Tibial artery (tissue), 4 donors: ENCODE measurements around the gene FAM89A.
"Not testable (repeated sequence)": the region's sequence is repeated elsewhere in the genome, so short reads cannot be mapped to it uniquely, and the experiment has no call there.

ENCODE experiments used
- DNase-seq, 2 donors: peaks; one replicate each; pipeline ENCODE4 v3.0.0-alpha.2; 2019
- H3K27ac ChIP-seq, 2 donors: fragments of 200-600 bp; sonication (generic) in 1 of 2; 1 replicate in 1 of 2; 2 replicates in 1 of 2; pipeline ENCODE4 v1.5.1; 2018 to 2019; ENCODE audit warnings: mild to moderate bottlenecking in 1 of 2
- H3K27me3 ChIP-seq, 2 donors: fragments of 200-600 bp; sonication (generic) in 1 of 2; one replicate each; pipeline versions ENCODE4 v1.5.1 to v1.6.0; 2016 to 2019
- H3K36me3 ChIP-seq, 3 donors: fragments of 200-600 bp; sonication (generic) in 2 of 3; one replicate each; pipeline ENCODE4 v1.5.1; 2016 to 2019; ENCODE audit warnings: mild to moderate bottlenecking in 2 of 3
- H3K4me1 ChIP-seq, 4 donors: fragments of 200-600 bp; sonication (generic) in 2 of 4; 1 replicate in 3 of 4; 2 replicates in 1 of 4; pipeline ENCODE4 v1.5.1; 2016 to 2019
- H3K4me3 ChIP-seq, 2 donors: fragments of 200-600 bp; sonication (generic) in 1 of 2; 1 replicate in 1 of 2; 2 replicates in 1 of 2; pipeline ENCODE4 v1.5.1; 2018 to 2019; ENCODE audit warnings: mild to moderate bottlenecking in 2 of 2
- H3K9me3 ChIP-seq, 3 donors: fragments of 200-600 bp; sonication (generic) in 1 of 3; one replicate each; pipeline ENCODE4 v1.5.1; 2016 to 2019
- CTCF ChIP-seq, 2 experiments: fragments of 200-600 bp in 1 of 2; fragments of 450-650 bp in 1 of 2; IDR thresholded peaks; one replicate each; pipeline ENCODE4 v1.5.1; 2017 to 2019; ENCODE audit warnings: antibody characterized with exemption in 2 of 2, mild to moderate bottlenecking in 1 of 2, moderate library complexity in 1 of 2
- intact Hi-C: fragments of 100-400 bp; cut with DNase I; formaldehyde crosslinking; loops from one replicate; pipeline ENCODE4 v1.15.0; 2023; ENCODE audit warnings: low total_unique reads

FAM89A gene

DNA sequence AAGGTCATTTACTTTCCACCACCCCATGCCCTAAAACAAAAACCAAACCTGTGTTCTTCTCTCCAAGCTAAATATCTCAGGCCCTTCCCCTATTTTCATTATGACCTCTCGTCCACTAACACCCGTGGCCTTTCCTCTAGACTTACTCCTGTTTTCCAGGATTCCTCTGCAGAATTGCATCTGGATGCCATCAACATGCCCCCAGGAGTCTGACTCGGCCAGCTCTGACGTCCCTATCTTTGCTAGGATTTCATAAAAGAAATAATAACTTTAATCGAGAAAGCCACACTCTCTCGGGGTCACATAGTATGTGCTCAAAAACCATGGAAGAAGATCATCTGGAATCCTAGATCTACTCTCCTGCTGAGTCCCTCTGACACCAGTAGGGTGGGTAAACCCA, 13.5 kb downstream of the FAM89A start:
- no peak for TF ChIP-seq CTCF (IDR thresholded peaks at IDR 0.05)
- Histone ChIP-seq H3K9me3 (no peaks in the 10 kb centered on the region), H3K4me3 (no peak overlapping the region), H3K4me1 (no peaks in the 10 kb centered on the region), H3K36me3 (no peaks in the 10 kb centered on the region), H3K27me3 (no peaks in the 10 kb centered on the region), H3K27ac (no peak overlapping the region)
- no peak for DNase-seq
- intact Hi-C loops: no loop called here

GRCh38 chr1:231023150-231023549, 16.9 kb downstream of the FAM89A start:
- intact Hi-C loops: no loop called here
- no peak for TF ChIP-seq CTCF (IDR thresholded peaks at IDR 0.05)
- Histone ChIP-seq H3K27ac (no peak overlapping the region), H3K4me1 (no peaks in the 10 kb centered on the region), H3K9me3 (no peaks in the 10 kb centered on the region), H3K4me3 (no peak overlapping the region), H3K36me3 (peaks cover 0 to 8% (median 0%) of the 10 kb centered on the region in 3 donors), H3K27me3 (no peaks in the 10 kb centered on the region)
- no peak for DNase-seq

DNA sequence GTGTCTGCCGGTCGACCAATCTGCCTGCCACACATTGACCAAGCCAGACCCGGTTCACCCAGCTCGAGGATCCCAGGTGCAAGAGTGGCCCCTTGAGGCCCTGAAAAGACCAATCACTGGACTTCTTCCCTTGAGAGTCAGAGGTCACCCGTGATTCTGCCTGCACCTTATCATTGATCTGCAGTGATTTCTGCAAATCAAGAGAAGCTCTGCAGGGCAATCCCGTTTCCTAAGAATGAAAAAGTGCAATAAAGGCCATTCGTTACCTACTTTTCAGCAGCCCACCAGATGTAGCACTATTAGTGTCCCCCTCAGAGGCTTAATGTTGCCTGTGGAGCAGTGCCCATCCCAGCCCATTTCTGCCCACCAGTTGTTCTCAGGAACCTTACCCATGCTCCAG, 17.5 kb downstream of the FAM89A start:
- H3K9me3 ChIP-seq, H3K4me3 ChIP-seq, H3K36me3 ChIP-seq, H3K27ac ChIP-seq, intact Hi-C loops, H3K27me3 ChIP-seq, DNase-seq, H3K4me1 ChIP-seq: not testable (repeated sequence)

GRCh38 chr1:231021540-231022031, 18.5 kb downstream of the FAM89A start:
- Histone ChIP-seq H3K36me3 (peaks cover 0 to 8% (median 0%) of the 10 kb centered on the region in 3 donors), H3K4me1 (no peaks in the 10 kb centered on the region), H3K27me3 (no peaks in the 10 kb centered on the region), H3K27ac (no peak overlapping the region), H3K9me3 (no peaks in the 10 kb centered on the region), H3K4me3 (no peak overlapping the region)
- intact Hi-C loops: no loop called here
- TF ChIP-seq CTCF (IDR thresholded peaks at IDR 0.05): no peak
- DNase-seq: no peak

GRCh38 chr1:231020816-231021215, 19.2 kb downstream of the FAM89A start:
- intact Hi-C loops: no loop called here
- Histone ChIP-seq H3K27ac (no peak overlapping the region), H3K9me3 (no peaks in the 10 kb centered on the region), H3K4me1 (no peaks in the 10 kb centered on the region), H3K4me3 (no peak overlapping the region), H3K36me3 (peaks cover 0 to 8% (median 0%) of the 10 kb centered on the region in 3 donors), H3K27me3 (no peaks in the 10 kb centered on the region)
- DNase-seq: no peak
- no peak for TF ChIP-seq CTCF (IDR thresholded peaks at IDR 0.05)

GRCh38 chr1:231020139-231020601, 19.9 kb downstream of the FAM89A start:
- Histone ChIP-seq H3K4me3 (no peak overlapping the region), H3K27me3 (no peaks in the 10 kb centered on the region), H3K27ac (no peak overlapping the region), H3K4me1 (no peaks in the 10 kb centered on the region), H3K9me3 (no peaks in the 10 kb centered on the region), H3K36me3 (peaks cover 0 to 8% (median 0%) of the 10 kb centered on the region in 3 donors)
- TF ChIP-seq CTCF (IDR thresholded peaks at IDR 0.05): no peak
- DNase-seq: no peak
- intact Hi-C loops: no loop called here
